Uterus (tissue), 2 donors: ENCODE data around the gene SEC24D.

Source experiments
- CTCF ChIP-seq, 4 experiments: fragments of 200-600 bp in 2 of 4; fragments of 450-650 bp in 2 of 4; sonication (generic) in 2 of 4; IDR thresholded peaks; one replicate each; pipeline ENCODE4 v1.5.1; 2016 to 2019; ENCODE audit warnings: antibody characterized with exemption in 4 of 4, mild to moderate bottlenecking in 2 of 4, moderate library complexity in 1 of 4
- POLR2A ChIP-seq, 2 donors: fragments of 450-650 bp; IDR thresholded peaks; one replicate each; pipeline ENCODE4 v1.6.1; 2016; ENCODE audit warnings: antibody characterized with exemption in 2 of 2, mild to moderate bottlenecking in 1 of 2, moderate library complexity in 1 of 2

GRCh38 chr4:118816538-118817177 is 19.3 kb downstream of the SEC24D start:
- no peak for TF ChIP-seq CTCF (IDR thresholded peaks at IDR 0.05)
- TF ChIP-seq POLR2A (IDR thresholded peaks at IDR 0.05): no peak
